Ureter (tissue), 1 donor: Measurements from ENCODE around the gene TSPOAP1. TPM values are rescaled to one million over a fixed set of nuclear protein-coding genes. Genes with fewer than 3 reads are reported as not detected.

Source experiments
- DNase-seq: peaks from one replicate; pipeline ENCODE4 v3.0.0-alpha.2; 2020; ENCODE audit warnings: low spot score
- total RNA-seq: library from RNA; stranded (reverse); gene quantifications from one replicate; pipeline ENCODE4 v1.2.4, GENCODE V29; 2023
- donor health status: DM: yes; HTN: yes; CAD: no.

TSPOAP1 gene
- total RNA-seq, 1 donor from 2014 or later, result 21.0 TPM

DNA sequence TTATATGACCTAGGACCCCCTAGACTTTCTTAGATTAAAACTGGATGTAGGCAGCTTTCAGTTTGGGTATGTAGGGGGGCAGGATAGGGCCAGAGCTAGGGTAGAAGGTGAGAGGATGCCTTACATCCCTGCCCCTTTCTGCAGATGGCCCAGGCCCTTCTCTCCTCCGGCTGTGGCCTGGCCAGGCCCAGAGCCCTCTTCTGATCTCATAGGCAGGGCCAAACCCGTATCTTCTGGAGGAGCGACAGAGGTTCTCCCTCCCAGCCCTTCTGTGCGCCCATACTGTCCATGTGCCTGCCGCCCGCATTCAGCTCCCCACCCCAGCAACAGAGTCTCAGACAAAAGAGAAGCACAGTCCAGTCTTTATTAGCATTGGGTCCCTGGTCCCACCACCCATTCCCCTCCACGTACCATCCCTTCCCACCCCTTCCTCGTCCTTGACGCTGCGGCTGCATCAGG, 2.0 kb upstream of the TSPOAP1 start:
- no peak for DNase-seq

- DNase-seq, result no peak
Observed at GRCh38 chr17:58329810-58330537, 1.4 kb upstream of the TSPOAP1 start.

GRCh38 chr17:58329035-58329809, 627 bp upstream of the TSPOAP1 start:
- no peak for DNase-seq

DNA sequence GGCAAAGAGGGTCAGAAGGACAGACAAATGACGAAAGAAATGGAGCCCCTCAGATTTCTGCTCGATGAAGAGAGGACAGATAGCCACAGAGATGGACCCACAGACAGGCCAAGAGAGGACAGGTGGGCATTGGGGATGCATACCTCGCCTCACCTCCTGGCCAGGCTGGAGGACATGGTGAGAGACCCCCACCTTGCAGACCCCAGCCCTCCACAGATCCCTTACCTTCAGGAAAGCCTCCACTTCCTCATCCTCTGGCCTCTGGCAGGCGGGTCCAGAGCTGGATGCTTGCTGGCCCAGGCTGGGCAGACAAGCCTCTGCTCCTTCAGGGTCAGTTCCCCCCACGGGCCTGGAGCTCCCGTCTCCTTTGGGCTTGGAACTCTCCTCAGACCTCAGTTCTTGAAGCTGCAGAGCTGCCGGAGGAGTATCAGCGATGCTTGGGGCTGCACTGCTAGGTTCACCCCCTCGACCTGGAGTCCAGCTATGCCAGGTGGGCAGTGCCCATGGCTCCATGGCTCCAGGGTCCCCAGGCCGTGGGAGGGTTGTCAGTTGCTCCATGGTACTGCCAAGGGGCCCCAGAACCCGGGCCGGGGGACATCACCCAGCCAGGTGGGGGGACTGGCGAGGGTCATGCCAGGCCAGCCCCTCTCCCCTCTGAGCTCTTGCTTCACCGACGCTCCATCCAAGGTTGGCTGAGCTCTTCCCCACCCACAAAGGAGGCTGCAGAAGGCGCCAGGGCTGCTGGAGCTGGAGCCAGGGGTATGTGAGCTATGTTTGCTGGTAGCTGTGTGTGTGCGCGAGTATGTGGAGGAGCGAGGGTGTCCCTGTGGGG, 1.0 kb downstream of the TSPOAP1 start:
- DNase-seq, result no peak

GRCh38 chr17:58326609-58327362, 1.8 kb downstream of the TSPOAP1 start:
- DNase-seq, result no peak

DNA sequence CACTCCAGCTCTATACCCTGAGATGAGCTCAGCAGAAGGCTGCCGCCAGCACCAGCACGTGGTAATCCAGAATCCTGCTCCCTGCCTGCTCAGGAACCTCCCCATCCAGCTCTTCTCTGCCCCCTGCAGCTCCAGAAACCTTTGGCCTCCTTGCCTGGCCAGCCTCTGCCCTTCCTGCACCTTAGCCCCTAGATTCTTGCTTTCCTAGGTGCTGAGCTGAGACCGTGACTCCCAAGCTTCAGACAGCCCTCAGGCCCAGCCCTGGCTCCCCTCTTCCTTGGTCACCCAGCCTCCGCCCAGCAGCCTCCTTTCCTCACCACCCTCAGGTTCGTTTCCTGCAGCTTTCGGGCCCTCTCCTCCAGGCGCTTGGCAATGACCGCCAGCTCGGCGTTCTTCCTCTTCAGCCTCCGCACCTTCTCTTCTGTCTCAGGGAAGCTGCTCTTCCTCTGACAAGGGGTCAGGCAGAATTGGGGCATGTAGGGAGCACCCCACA, 2.6 kb downstream of the TSPOAP1 start:
- no peak for DNase-seq

- DNase-seq, result no peak
Observed at GRCh38 chr17:58325289-58325726, 3.3 kb downstream of the TSPOAP1 start.

- DNase-seq, result no peak
Observed at GRCh38 chr17:58324409-58325288, 3.9 kb downstream of the TSPOAP1 start.

GRCh38 chr17:58324056-58324408, 4.6 kb downstream of the TSPOAP1 start:
- DNase-seq, result no peak

DNA sequence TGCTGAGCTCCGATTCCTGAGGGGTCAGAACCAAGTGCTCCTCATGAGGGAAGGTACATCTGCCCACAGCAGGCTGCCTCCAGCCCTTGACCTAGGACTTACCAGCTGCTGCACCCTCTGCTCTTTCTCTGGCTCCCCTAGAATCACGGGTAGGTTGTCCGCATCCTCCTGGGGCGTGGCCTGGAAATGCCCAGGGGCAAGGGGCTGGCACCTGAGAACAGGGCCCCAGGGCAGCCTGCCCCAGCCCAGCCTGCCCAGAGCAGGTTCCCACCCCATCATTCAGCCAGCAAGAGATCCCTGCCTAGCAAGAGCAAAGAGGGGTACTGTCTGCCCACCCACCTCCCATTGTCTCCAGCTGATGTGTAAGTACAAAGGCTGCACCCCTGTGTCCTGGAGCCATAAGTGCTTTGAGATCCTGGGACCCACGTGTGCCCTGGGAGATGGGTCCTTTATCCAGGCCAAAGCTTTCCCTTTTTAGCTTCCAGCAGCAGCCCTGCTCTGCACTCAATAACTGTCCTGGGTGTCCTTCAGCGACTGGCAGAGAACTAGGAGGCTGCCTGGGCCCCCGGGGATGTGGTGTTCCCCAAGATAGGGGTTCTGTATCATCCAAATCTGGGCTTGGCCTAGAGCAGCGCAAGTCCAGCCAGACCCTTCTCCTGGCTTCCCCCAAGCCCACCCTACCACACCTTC, 5.1 kb downstream of the TSPOAP1 start:
- no peak for DNase-seq

DNA sequence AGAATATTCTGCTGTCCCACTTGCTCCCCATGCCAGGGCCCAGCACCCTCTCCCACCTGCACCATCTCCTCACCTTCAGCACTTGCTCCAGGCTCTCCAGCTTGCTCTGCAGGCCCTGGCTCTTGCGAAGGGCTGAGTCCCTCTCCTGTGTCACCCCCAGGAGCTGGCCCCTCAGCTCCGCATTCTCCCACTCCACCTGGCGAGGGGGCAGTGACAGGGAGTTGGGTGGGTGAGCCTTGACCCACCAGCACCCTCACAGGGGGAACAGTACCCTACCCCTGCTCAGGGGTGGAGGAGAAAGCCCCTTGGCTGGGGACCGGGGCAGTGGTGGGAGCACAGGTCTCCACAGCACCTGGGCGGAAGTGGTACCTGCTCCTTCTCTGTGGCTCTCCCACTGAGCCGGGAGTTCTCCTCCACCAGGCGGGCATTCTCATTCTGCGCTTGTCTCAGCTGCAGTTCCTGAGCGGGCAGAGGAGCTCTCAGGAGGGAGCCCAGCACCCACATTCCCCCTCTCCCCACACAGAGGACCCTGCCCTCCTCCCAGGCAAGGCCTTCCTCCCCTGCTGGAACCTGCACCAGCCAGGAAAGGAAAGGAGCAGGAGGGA, 5.9 kb downstream of the TSPOAP1 start:
- DNase-seq, result no peak

DNA sequence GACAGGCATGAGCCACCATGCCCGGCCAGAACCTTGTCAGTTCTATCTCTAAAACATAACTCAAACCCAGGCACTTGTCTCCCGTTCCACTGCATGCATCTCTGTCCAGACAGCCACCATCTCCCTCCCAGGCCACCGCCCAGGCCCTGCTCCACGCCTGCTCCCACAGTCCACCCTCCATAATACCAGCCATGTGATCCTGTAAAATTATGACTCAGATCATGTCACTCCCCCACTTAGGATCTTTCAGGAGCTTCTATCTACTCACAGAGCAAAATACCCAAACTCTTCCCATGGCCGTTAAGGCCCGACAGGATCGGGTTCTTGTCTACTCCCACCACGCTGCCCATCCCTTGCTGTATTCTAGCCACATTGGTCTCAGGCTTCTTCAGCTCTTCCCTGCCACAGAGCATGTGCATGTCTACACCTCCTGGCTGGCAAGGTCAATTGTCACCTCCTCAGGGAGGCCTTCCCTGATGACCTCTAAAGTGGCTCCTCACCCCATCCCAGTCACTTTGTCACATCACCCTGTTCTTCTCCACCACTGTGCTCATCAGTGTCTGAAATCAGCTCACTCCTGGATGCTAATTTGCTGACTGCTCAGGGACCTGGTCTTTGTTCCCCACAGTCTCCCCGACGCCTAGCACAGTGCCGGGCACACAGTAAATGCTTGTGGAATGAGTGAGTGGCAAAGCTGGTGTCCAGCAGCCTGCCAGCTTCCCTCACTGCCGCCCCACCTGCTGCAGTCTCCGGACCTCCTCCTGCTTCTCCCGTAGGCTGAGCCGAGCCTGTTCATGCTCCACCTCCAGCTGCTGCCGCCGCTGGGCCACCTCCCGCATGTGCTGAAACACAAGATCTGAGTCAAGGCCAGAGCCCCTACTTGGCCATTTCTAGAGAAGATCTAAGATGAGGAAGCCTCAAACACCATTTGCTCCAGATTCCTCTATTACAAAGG, 6.7 kb downstream of the TSPOAP1 start:
- no peak for DNase-seq

DNA sequence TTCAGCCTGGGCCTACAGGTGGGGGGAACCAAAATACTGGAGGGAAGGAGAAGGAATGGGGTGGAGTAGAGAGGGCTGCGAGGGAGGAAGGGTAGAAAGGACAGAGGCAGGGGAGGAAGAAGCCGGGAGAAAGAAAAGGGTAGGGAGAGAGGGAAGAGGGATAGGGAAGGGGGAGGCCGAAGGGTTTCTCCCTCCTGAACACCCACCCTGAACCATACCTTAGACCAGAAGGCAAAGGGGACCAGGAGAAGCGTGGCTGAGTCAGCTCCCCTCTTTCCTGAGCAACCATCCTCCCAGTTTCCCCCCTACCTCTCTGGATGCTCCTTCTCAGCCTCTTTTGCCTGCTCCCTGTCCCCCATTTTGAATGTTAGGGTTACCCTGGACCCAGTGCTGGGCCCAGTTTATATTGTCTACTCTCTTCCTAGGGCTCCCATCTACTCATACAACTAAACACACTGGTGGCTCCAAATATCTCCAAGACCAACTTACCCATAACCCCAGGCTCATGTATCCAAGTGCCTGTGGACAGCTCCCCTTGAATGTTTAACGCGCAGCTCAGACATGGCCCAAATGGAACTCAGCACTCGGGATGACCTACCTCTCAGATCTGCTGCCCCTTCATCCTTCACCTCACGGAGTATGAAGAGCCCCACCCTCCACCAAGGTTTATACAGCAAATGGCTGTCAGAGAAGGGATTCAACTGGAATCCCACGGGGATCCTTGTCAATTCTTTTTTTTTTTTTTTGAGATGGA, 7.8 kb downstream of the TSPOAP1 start:
- no peak for DNase-seq

DNA sequence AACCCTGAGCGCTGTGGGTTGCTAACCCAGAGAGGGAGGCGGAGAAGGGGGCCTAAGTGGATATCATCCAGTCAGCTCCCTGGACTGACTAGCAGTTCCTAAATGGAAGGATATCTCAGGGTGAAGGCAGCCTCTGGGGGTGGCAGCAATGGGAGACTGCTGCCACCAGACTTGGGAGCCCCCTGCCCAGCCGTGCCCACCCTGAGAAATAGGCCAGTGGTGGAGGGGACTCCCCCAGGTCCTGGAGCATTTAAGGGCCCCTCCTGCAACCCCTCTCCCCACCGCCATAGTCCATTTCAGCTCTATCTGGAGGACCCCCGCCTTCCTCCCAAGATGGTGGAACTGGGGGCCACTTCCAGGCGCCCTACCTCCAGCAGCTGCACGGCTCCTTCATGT, 8.4 kb downstream of the TSPOAP1 start:
- no peak for DNase-seq

- no peak for DNase-seq
Observed at GRCh38 chr17:58319173-58320162, 9.1 kb downstream of the TSPOAP1 start.

DNA sequence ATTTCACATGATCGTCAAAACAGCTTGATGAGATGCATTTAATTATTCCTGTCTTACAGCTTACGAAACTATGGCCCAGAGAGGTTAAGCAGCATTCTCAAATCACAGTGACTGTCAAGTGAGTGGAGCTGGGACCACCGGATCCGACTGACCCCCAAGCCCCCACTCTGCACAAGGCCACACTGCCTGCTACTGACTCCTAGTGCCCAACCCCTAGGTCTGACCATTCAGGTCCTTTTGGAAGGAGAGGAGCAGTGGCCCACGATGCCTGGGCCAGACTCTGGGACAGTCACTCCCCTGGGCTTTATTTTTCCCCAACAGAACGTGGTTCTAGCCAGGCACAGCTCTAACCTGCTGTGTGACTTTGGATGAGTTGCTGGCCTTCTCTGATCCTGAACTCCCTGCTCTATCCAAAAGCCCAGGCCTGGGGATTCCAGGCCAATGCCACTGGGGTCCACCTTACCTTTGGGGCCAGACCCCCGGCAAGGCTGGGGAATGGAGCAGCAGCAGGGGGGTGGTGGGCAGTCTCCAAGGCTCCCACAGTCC, 9.9 kb downstream of the TSPOAP1 start:
- no peak for DNase-seq
